KMS-11 (cell line): ENCODE data around the gene ZSWIM8.
A peak's percentile ranks its signal among the peaks of the same experiment; 100 is the strongest.
"Not testable (repeated sequence)": the region's sequence is repeated elsewhere in the genome, so short reads cannot be mapped to it uniquely, and the experiment has no call there.

Experiments
- H2AFZ ChIP-seq: fragments of 200-600 bp; sonication (generic); 2 replicates; pipeline ENCODE4 v1.6.1; 2016; ENCODE audit warnings: antibody characterized with exemption, mixed run types, low read depth
- H3K27ac ChIP-seq: fragments of 200-600 bp; sonication (generic); 2 replicates; pipeline ENCODE4 v1.6.1; 2016; ENCODE audit warnings: mild to moderate bottlenecking, mixed run types
- H3K27me3 ChIP-seq: fragments of 200-600 bp; sonication (generic); 2 replicates; pipeline ENCODE4 v1.6.1; 2017; ENCODE audit warnings: mild to moderate bottlenecking, low read depth, mixed run types, moderate library complexity; ENCODE audit not compliant: insufficient read depth
- H3K36me3 ChIP-seq: fragments of 200-600 bp; sonication (generic); 2 replicates; pipeline ENCODE4 v1.6.1; 2017; ENCODE audit warnings: mild to moderate bottlenecking, mixed run types; ENCODE audit not compliant: insufficient read depth
- H3K4me1 ChIP-seq: fragments of 200-600 bp; sonication (generic); 2 replicates; pipeline ENCODE4 v1.6.1; 2016; ENCODE audit warnings: mild to moderate bottlenecking, low read depth, mixed run types; ENCODE audit not compliant: poor library complexity, severe bottlenecking
- H3K4me2 ChIP-seq: fragments of 200-600 bp; sonication (generic); 2 replicates; pipeline ENCODE4 v1.7.0; 2016; ENCODE audit warnings: mild to moderate bottlenecking, mixed run types
- H3K4me3 ChIP-seq: fragments of 200-600 bp; sonication (generic); IDR thresholded peaks from 2 replicates; pipeline ENCODE4 v1.6.1; 2017; ENCODE audit warnings: low read depth, low read length, mixed read lengths; ENCODE audit not compliant: insufficient read depth
- H3K79me2 ChIP-seq: fragments of 200-600 bp; sonication (generic); 2 replicates; pipeline ENCODE4 v1.6.1; 2016; ENCODE audit warnings: low read depth, mixed run types; ENCODE audit not compliant: insufficient read depth
- H3K9ac ChIP-seq: fragments of 200-600 bp; sonication (generic); 2 replicates; pipeline ENCODE4 v1.6.1; 2016; ENCODE audit warnings: mild to moderate bottlenecking, mixed run types
- H4K20me1 ChIP-seq: fragments of 200-600 bp; sonication (generic); 2 replicates; pipeline ENCODE4 v1.6.1; 2016; ENCODE audit warnings: mild to moderate bottlenecking, mixed run types; ENCODE audit not compliant: insufficient read depth
- TF ChIP-seq, protein P1 (sequence below): fragments of 200-600 bp; sonication (generic); conservative IDR thresholded peaks from 2 replicates; pipeline ENCODE4 v1.6.1; 2017; ENCODE audit warnings: low read depth, mild to moderate bottlenecking, antibody characterized with exemption, low read length, moderate library complexity, mixed read lengths

ZSWIM8 gene

DNA sequence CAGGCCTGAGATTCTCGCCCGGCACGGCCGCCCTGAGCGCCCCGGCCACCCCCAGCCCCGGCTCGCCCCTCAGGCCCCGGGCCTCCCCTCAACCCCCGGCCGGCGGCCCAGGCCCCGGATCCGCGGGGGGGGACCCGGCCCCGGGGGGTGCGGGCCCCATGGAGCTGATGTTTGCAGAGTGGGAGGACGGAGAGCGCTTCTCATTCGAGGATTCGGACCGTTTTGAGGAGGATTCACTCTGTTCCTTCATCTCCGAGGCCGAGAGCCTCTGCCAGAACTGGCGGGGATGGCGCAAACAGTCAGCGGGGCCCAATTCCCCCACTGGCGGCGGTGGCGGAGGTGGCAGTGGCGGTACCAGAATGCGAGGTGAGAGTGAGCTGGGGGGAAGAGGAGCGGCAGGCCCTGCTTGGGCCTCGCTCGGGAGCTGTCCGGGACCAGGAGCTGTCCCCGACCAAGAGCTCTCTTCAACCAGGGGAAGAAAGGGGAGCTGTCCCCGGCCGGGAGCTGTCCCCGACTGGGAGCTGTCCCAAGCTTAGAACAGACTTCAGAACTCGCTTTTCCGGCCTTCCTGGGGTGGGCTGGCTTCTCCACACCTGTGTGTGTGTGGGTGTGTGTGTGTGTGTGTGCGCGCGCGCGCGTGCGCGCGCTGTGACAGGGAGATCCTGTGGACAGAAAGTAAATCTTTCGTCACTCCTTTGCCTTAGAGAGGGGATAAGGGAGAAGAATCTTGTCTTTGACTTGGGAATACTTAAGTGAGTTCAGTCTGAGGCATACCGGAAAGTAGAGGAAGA, 510 bp downstream of the ZSWIM8 start:
- Histone ChIP-seq H3K4me1 (peaks cover 35% of the 10 kb centered on the region), H3K4me3 (no peak overlapping the region), H3K4me2 (peak overlapping the region; percentile 55), H2AFZ (peak overlapping the region; percentile 75; the same call in 1 of the 2 replicates), H3K27ac (no peak overlapping the region), H3K36me3 (no peaks in the 10 kb centered on the region), H3K27me3 (no peaks in the 10 kb centered on the region), H4K20me1 (no peaks in the 10 kb centered on the region), H3K79me2 (peaks cover 40% of the 10 kb centered on the region; the same call in 1 of the 2 replicates), H3K9ac (peak overlapping the region; percentile 12; the same call in 1 of the 2 replicates)
- TF ChIP-seq, protein P1, sequence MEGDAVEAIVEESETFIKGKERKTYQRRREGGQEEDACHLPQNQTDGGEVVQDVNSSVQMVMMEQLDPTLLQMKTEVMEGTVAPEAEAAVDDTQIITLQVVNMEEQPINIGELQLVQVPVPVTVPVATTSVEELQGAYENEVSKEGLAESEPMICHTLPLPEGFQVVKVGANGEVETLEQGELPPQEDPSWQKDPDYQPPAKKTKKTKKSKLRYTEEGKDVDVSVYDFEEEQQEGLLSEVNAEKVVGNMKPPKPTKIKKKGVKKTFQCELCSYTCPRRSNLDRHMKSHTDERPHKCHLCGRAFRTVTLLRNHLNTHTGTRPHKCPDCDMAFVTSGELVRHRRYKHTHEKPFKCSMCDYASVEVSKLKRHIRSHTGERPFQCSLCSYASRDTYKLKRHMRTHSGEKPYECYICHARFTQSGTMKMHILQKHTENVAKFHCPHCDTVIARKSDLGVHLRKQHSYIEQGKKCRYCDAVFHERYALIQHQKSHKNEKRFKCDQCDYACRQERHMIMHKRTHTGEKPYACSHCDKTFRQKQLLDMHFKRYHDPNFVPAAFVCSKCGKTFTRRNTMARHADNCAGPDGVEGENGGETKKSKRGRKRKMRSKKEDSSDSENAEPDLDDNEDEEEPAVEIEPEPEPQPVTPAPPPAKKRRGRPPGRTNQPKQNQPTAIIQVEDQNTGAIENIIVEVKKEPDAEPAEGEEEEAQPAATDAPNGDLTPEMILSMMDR = no peak

DNA sequence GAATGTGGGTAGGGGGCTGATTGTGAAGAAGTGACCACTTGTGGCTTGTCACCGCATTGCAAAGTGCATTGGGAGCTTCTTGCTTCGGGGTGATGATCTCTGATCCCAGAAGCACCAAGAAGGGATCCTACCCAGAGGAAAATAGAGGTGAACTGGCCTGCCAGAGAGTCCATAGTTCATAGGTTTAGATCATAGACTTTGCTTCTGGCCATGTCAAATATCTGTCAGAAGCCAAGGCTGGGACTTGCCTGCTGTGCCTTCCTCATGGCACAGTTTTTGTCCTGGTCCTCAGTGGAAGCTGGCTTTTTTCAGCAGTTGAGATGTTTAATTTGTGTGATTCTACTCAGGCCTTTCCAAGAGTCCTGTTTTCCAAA, 1.1 kb downstream of the ZSWIM8 start:
- Histone ChIP-seq H3K9ac (peak overlapping the region; percentile 12; the same call in 1 of the 2 replicates), H2AFZ (no peak overlapping the region; the same call in 1 of the 2 replicates), H3K36me3 (no peaks in the 10 kb centered on the region), H3K4me2 (peak overlapping the region; percentile 55), H3K27me3 (no peaks in the 10 kb centered on the region), H3K27ac (no peak overlapping the region), H4K20me1 (no peaks in the 10 kb centered on the region), H3K4me1 (peaks cover 34% of the 10 kb centered on the region), H3K79me2 (peaks cover 35% of the 10 kb centered on the region; the same call in 1 of the 2 replicates), H3K4me3 (no peak overlapping the region)
- TF ChIP-seq, protein P1 = no peak

- Histone ChIP-seq H3K79me2 (peaks cover 33% of the 10 kb centered on the region; the same call in 1 of the 2 replicates), H3K4me1 (peaks cover 34% of the 10 kb centered on the region), H3K4me2 (peak overlapping the region; percentile 55; the same call in 1 of the 2 replicates)
- H3K27me3 ChIP-seq, H3K36me3 ChIP-seq, H2AFZ ChIP-seq, H3K4me3 ChIP-seq, H4K20me1 ChIP-seq, H3K9ac ChIP-seq, H3K27ac ChIP-seq: not testable (repeated sequence)
Observed at GRCh38 chr10:73787031-73787800, 1.8 kb downstream of the ZSWIM8 start.

DNA sequence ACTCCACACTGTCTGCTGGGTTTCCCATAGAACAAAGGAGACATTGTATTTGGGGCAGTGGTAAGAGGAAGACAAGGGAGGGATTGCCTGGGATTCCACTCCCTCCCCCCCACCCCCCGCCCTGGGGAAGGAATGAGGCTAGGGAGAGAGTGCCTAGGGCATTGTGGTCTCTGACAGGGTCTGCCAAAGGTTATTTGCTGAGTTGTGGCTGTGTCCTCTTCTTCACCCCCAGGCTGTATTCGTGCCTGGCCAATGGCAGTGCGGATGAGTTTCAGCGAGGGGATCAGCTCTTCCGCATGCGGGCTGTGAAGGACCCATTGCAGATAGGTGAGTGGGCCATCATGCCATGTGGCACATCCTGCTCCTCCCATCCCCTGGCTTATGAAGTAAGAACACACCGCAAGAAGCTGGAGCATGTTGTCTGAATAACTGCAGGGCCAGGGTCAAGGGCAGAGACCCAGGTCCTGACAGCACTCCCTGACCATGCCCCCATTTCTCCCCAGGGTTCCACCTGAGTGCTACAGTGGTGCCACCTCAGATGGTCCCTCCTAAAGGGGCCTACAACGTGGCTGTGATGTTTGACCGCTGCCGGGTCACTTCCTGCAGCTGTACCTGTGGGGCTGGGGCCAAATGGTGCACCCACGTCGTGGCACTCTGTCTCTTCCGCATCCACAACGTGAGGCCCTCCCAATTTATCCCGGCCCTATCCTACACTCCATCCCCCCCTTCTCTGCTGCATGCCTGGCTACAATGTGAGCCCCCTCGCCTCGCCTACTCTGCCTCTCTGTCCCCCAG, 3.7 kb downstream of the ZSWIM8 start:
- no peaks in the 10 kb centered on the region for H3K27me3 ChIP-seq
- TF ChIP-seq, protein P1 = no peak
- peaks cover 19% of the 10 kb centered on the region for H3K4me1 ChIP-seq
- H4K20me1 ChIP-seq = no peaks in the 10 kb centered on the region
- no peak overlapping the region for H3K9ac ChIP-seq
- H3K36me3 ChIP-seq = no peaks in the 10 kb centered on the region
- no peak overlapping the region for H3K4me2 ChIP-seq
- H3K4me3 ChIP-seq = no peak overlapping the region
- no peak overlapping the region for H2AFZ ChIP-seq
- H3K79me2 ChIP-seq = peaks cover 16% of the 10 kb centered on the region; the same call in 1 of the 2 replicates
- no peak overlapping the region for H3K27ac ChIP-seq
